Liver (tissue), 2 donors: Measurements from ENCODE around the gene CYTH2.

Experiments used
- RAD21 ChIP-seq, 2 donors: IDR thresholded peaks; 2 replicates each; pipeline ENCODE4 v1.6.1; 2016; ENCODE audit warnings: antibody characterized with exemption in 2 of 2, mild to moderate bottlenecking in 2 of 2
- TF ChIP-seq, protein P1 (sequence below): IDR thresholded peaks from 2 replicates; pipeline ENCODE4 v1.6.1; 2016; ENCODE audit warnings: antibody characterized with exemption
- donor health status: healthy.

- TF ChIP-seq, protein P1, sequence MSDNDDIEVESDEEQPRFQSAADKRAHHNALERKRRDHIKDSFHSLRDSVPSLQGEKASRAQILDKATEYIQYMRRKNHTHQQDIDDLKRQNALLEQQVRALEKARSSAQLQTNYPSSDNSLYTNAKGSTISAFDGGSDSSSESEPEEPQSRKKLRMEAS, result no peak
- TF ChIP-seq RAD21 (IDR thresholded peaks at IDR 0.05), result no peak
Observed at GRCh38 chr19:48495396-48495795, 26.2 kb downstream of the CYTH2 start.
